Measurements from ENCODE around the gene TRMT2A.
"Not testable (repeated sequence)": the region's sequence is repeated elsewhere in the genome, so short reads cannot be mapped to it uniquely, and the experiment has no call there.

TRMT2A gene

GRCh38 chr22:20116951-20117632, at the start of gene TRMT2A:
Gene TRMT2A, minus strand, starts transcription at chr22:20117226. Its CDS starts 320 bp downstream, at chr22:20116906.
- peak; percentile 95 to 96 (median 95) for DNase-seq (ENCODE audit: low read depth in 3 of 3)

- DNase-seq (ENCODE audit: low read depth in 3 of 3): no peak
Measured at GRCh38 chr22:20166703-20167102, 49.7 kb upstream of the TRMT2A start.

DNA sequence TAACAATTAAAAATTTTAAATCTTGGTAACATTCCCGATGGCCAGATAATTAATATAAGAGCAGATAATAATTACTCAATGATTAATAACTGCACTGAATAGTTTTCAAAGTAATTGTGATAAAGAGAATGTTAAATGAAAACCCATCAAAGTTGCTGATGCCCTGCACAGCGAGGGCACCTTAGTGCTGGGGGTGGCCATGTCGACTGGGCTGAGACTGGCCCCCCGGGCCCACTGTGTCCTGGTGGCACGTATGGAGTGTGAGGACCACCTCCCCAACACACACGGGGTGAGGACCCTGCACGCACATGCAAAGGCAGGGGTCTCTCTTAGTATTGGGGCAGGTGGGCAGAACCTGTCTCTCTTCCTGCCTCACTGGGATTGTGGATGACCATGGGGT, 48.9 kb upstream of the TRMT2A start:
- DNase-seq (ENCODE audit: low read depth in 3 of 3): no peak

DNA sequence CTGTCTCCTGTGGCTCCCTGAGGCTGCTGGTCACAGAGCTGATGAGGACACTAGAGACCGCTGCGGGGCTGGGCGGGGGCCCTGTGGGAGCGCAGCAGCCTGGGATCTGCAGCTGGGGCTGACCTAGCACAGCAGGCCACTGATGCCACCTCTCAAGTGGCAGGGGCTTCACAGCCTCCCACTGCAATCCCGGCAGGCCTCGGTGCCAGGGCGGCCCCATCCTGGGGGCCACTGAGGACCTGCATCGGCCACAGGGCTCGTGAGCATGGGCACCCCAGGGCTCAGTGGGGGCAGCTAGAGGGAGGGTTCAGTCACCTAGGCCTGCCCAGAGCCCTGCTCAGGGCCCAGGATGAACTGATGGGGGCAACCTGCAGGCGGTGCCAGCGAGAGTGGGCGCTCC, 48.4 kb upstream of the TRMT2A start:
- no peak for DNase-seq (ENCODE audit: low read depth in 3 of 3)

DNA sequence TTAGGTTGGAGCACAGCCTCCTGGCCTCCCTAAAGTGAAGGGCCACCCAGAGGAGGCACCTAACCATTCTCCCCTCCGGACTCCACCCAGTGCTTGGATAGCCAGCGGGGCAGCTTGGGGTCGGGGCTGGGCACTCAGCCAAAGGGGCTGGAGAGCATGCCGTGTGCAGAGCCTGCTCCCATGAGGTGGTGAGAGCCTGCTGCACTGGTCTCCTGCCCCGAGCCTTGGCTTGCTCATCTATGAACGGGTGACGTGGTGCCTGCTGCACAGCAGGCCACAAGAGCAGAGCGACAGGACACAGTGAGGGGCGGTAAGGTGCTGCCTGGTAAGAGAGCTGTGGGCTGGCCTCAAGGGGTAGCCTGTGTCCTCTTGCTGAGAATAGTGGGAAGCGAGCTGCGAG, 47.8 kb upstream of the TRMT2A start:
- DNase-seq (ENCODE audit: low read depth in 3 of 3): no peak

- DNase-seq (ENCODE audit: low read depth in 3 of 3): no peak
Measured at GRCh38 chr22:20160041-20160440, 43.0 kb upstream of the TRMT2A start.

- not testable (repeated sequence) for DNase-seq (ENCODE audit: low read depth in 3 of 3)
Measured at GRCh38 chr22:20159531-20159930, 42.5 kb upstream of the TRMT2A start.

- no peak for DNase-seq (ENCODE audit: low read depth in 3 of 3)
Measured at GRCh38 chr22:20159076-20159475, 42.0 kb upstream of the TRMT2A start.

- DNase-seq (ENCODE audit: low read depth in 3 of 3): no peak
Measured at GRCh38 chr22:20158391-20159036, 41.5 kb upstream of the TRMT2A start.

- no peak for DNase-seq (ENCODE audit: low read depth in 3 of 3)
Measured at GRCh38 chr22:20157430-20158183, 40.6 kb upstream of the TRMT2A start.

DNA sequence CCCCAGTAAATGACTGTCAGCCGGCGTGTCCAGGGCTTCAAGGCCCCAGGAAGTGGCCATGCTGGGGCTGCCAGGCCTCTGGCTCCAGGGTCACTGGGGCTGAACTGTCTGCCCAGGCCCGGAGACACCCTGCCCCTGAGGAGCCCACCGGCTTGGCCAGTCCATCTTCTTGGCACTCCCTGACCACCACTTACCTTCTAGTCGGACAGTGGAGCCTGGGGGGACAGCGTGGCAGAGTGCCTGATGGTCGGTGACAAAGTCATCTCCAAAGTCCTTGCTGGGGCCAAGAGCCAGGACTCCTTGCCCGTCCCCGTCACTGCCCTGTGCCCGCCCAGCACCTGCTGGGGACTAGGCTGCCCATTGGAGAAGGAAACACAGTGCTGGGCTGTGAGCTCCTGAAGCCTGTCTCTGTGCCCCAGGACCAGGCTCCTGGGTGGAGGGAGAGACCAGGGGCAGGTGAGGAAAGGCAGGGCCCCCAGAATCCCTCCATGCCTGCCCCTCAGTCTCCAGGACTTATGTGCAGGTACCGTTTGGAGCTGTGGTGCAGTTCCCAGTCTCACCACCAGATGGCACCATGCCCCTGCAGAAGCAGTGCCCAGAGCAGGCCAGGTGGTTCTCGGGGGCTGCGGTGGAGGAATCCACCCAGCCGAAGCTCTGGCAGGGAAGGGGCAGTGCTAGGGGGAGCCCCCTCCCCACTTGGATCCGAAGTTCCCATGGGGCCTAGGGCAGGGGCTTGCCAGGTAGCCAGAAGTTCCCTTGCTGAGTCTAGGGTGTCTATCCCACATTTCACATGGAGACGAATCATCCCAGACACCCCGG, 39.8 kb upstream of the TRMT2A start:
- DNase-seq (ENCODE audit: low read depth in 3 of 3): peak; percentile 77 to 80 (median 79)

GRCh38 chr22:20156042-20156389, 39.0 kb upstream of the TRMT2A start:
- DNase-seq (ENCODE audit: low read depth in 3 of 3): no peak

DNA sequence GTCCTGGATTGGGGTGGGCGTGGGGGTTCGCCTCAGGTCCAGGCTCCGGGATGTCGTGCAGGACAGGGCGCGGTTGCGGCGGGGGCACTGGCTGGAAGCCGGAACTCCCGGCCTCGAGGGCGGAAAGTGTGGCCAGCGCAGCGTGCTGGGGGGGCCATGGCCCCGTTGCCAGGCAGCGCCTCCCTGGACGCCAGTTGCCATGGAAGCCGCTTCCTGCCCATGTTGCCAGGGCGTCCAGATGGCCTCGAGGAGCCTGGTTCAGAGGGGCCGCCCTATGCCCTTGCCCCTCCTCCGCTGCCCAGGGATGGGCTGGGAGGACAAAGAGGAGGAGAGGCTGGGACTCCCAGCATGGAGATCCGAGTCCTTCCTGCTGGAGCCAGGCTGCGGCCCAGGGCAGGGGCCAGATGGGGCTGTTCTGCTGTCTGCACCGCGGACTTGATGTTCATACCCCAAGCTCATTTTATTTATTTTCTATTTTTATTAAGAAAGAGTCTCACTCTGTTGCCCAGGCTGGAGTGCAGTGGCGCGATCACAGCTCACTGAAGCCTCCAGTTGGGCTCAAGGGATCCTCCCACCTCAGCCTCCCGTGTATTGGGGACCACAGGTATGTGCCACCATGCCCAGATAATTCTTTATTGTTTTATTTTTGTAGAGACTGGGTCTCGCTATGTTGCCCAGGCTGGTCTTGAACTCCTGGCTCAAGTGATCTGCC, 38.5 kb upstream of the TRMT2A start:
- DNase-seq (ENCODE audit: low read depth in 3 of 3): no peak

- no peak for DNase-seq (ENCODE audit: low read depth in 3 of 3)
Measured at GRCh38 chr22:20154602-20155187, 37.7 kb upstream of the TRMT2A start.

DNA sequence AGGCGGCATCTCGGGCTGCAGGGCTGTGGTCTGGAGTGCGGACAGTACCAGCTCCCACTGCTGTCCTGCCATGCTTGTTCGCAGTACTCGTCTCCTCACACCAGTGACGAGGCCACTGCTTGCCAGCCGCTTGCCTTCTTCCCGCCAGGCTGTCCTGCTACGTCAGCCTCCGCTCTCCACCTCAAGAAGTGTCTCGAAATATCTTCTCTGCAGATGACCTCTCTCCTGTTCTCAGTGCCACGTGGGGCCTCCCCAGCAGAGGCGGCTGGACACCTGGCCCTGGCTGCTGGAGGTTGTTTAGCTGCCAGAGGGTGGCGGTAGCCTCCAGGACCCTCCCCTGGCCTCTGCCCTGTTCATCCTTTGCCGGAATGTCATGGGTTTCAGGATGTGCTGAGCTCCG, 36.9 kb upstream of the TRMT2A start:
- no peak for DNase-seq (ENCODE audit: low read depth in 3 of 3)

DNA sequence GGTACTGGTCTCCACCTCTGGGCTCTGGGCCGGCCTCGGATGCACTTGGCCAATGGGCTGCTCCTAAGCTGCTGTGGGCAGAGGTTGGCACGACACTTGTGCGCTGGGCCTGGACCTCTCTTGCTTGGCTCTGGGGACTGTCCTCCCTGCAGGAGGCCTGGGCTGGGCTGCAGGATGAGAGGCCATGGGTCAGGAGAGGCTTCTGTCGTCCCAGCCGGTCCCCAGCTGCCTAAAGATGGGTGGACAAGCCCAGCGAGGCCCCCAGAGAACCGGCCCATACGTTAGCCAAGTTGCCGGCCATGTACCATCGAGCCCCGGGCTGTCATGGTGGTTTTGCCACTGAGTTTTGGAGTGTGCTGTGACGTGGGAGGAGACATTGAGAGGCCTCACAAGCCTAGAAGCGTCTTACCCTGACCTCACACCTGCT, 35.5 kb upstream of the TRMT2A start:
- no peak for DNase-seq (ENCODE audit: low read depth in 3 of 3)

GRCh38 chr22:20151276-20151588, 34.2 kb upstream of the TRMT2A start:
- DNase-seq (ENCODE audit: low read depth in 3 of 3): no peak

DNA sequence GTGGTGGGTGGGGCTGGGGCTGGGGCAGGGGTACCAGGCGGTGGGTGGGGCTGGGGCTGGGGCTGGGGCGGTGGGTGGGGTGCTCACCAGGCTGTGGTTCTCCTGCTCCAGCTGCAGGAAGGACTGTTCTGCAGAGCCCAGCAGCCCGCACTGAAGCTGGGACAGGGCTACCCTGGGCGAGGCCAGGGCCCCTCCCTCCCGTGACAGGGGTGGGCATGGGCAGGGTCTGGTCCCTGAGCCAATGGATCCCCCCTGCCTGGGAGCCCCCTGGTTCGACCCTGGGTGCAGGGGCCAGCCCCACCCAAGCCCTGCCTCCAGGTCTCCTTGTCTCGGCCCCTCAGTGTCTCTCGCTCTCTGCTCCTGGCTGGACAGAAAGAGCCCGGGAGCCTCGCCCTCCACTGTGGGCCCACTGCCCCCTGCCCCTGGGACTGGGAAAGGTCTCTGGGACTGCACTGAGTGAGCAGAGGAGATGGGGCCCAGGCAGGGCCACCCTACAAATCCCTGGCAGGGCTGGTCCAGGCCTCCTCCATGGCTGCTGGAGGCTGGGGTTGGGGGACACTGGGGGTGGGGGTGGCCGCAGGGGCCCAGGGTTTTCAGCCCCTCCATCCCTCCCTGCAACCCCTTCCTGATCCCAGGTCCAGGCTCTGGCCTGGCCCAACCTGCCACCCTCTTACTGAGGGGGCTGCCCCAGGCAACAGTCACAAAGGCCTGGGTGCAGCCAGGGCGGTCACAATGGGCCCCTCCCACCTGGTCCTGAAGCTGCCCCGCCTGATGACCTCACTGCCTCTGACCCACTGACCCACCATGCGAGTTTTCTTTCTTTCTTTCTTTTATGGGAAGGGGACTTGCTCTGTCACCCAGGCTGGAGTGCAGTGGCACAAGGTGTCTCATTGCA, 33.6 kb upstream of the TRMT2A start, which contains the start of gene CCDC188:
Gene CCDC188, minus strand, starts transcription at position 675 of the 895 bp plus-strand sequence. Its CDS starts 69 bp downstream, at position 606.
- no peak for DNase-seq (ENCODE audit: low read depth in 3 of 3)

DNA sequence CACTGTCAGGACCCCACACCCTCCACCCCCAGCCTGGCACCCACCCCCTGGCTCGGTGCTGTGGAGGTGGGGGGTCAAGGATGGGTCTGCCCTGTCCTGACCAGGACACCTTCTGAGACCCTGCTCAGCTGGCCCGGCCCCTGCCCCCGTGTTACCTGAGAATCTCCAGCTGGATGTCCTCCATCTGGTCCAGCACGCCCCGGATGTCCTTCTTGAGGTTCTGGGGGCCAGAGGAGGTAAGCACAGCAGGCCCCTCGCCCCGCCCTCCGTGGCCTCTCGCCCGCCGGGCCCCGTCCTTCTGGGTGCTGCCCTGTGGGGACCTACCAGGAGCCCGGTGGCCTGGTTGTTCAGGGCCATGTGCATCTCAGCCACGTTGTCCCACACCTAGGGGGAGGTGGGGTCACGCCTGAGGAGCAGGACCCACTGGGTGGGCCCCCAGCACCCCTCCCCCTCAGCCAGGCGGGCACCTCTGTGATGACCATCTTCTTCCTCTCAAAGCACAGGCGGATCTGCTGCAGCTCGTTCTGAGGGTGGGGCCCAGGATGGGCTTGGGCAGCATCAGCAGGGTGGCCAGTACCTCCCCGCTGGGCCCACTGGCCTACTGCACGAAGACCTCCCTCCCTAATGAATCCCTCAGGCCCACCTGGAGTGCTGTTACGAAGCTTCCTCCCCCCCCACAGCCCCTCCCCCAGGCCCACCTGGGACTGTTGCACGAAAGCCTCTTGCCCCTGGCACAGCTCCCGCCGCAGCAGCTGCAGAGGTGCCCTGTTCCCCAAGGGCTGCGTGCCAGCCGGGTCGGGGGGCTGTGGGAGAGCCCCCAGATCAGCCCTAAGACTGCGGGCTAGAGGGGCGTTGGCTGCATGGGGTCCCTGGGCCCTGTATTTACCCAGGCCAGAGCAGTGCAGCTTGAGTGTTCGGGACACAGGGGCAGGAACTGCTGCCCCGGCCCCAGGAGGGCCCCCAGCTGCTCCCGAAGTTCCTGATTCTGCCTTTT, 32.5 kb upstream of the TRMT2A start:
- DNase-seq (ENCODE audit: low read depth in 3 of 3): no peak
